NCI-H146 treated with DMSO at 0.1 percent for 48 hours (cell line): Measurements from ENCODE around the gene UBL4B.

Experiments
- DNase-seq: peaks from one replicate; lab custom pipeline; 2025; ENCODE audit not compliant: unreplicated experiment; lab: John Stamatoyannopoulos, UW

The UBL4B gene

GRCh38 chr1:110151175-110151669 is 39.0 kb downstream of the UBL4B start:
- DNase-seq = no peak

- DNase-seq = no peak
Observed at GRCh38 chr1:110152133-110152785, 40.0 kb downstream of the UBL4B start.

DNA sequence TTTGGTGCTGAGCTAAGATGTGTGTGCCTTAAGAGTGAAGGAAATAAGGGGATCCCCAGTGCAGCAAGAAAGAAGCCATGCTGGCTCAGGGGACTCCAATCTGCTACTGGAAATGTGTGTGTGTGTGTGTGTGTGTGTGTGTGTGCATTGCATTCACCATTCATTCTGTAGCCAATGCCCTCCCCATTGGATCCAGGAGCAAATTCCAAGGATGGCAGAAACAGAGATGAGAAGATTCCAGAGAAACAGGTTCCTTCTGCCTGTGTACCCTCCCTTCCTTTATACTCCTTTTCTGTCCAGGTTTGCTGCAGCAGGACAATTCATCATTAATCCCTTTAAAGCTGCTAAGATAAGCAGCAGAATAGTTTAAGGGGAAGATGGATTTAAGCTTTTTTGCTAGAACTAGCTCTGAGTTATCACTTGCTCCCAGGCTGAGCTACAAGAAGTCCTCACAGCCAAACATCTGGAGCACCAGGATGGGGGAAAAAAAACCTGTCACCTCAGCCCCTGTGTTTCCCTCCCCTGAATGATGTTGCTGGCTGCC is 41.2 kb downstream of the UBL4B start:
- no peak for DNase-seq

GRCh38 chr1:110155878-110156522 is 43.8 kb downstream of the UBL4B start:
- no peak for DNase-seq

- no peak for DNase-seq
Observed at GRCh38 chr1:110158261-110158660, 46.0 kb downstream of the UBL4B start.

- no peak for DNase-seq
Observed at GRCh38 chr1:110159168-110159567, 46.9 kb downstream of the UBL4B start.

GRCh38 chr1:110160538-110161100 is 48.4 kb downstream of the UBL4B start:
- DNase-seq = no peak

DNA sequence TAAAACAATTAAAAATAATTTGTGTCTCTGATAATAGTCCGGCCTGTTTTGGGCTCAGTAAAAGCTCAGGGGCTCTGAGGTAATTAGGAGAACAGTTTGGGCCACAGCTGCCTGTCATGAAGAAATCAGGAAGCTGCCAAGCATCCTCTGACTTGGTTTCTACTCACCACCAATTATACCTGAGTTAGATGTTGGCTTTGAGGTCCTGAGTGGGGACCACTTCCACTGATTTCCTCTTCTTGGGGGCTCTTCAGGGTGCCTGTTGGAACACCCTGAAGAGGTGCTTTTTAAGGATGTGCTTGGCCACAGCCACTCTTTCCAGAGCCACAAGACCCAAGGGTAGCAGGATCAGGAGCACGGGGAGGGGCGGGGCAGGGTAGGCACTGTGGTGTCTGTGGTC is 48.9 kb downstream of the UBL4B start:
- no peak for DNase-seq

GRCh38 chr1:110161849-110162248 is 49.6 kb downstream of the UBL4B start:
- DNase-seq = no peak
